Naive thymus-derived CD4-positive, alpha-beta T cell (primary cell): Measurements from ENCODE around the gene LGMN. TPM values are rescaled to one million over a fixed set of nuclear protein-coding genes. Genes with fewer than 3 reads are reported as not detected.
A peak's percentile ranks its signal among the peaks of the same experiment; 100 is the strongest.

Experiments
- ATAC-seq: fragments of 150-1000 bp; cut with Tn5 transposase; 2 replicates; pipeline ENCODE4 v1.10.0; 2021; ENCODE audit warnings: mild to moderate bottlenecking, moderate library complexity
- CTCF ChIA-PET: fragments of 350-600 bp; sonication (Branson Sonifier 250); formaldehyde crosslinking; loops from one replicate; lab custom pipeline; 2021; ENCODE audit warnings: antibody characterized with exemption; lab: Charles Lee
- POLR2A ChIA-PET: fragments of 350-600 bp; sonication (Branson Sonifier 250); formaldehyde crosslinking; loops from one replicate; lab custom pipeline; 2021; ENCODE audit warnings: antibody characterized with exemption, inconsistent platforms; lab: Charles Lee
- DNase-seq, 9 donors: peaks; one replicate each; pipeline versions ENCODE4 v3.0.0 to v3.0.0-alpha.2; 2020 to 2022; ENCODE audit warnings: mixed read lengths in 1 of 9
- H3K27ac ChIP-seq: one replicate; pipeline ENCODE4 v1.7.0; 2013; ENCODE audit warnings: mild to moderate bottlenecking, low read depth, low read length, moderate library complexity
- H3K27me3 ChIP-seq, 2 donors: one replicate each; pipeline ENCODE4 v1.7.0; 2013; ENCODE audit warnings: low read length in 2 of 2, mild to moderate bottlenecking in 2 of 2, moderate library complexity in 2 of 2; ENCODE audit not compliant: control insufficient read depth in 2 of 2, insufficient read depth in 2 of 2
- H3K36me3 ChIP-seq, 3 experiments: 1 replicate in 2 of 3; 2 replicates in 1 of 3; pipeline ENCODE4 v1.7.0; 2013; ENCODE audit warnings: low read length in 3 of 3, mild to moderate bottlenecking in 3 of 3, moderate library complexity in 1 of 3; ENCODE audit not compliant: insufficient read depth in 3 of 3, control insufficient read depth in 2 of 3
- H3K4me1 ChIP-seq, 2 donors: one replicate each; pipeline ENCODE4 v1.7.0; 2013; ENCODE audit warnings: low read length in 2 of 2, mild to moderate bottlenecking in 2 of 2, moderate library complexity in 1 of 2; ENCODE audit not compliant: control insufficient read depth in 2 of 2, insufficient read depth in 2 of 2
- H3K4me3 ChIP-seq: 2 replicates; pipeline ENCODE4 v1.7.0; 2013; ENCODE audit warnings: mild to moderate bottlenecking, low read length
- H3K9me3 ChIP-seq, 3 experiments: 1 replicate in 2 of 3; 2 replicates in 1 of 3; pipeline ENCODE4 v1.7.0; 2013; ENCODE audit warnings: low read length in 3 of 3; ENCODE audit not compliant: control insufficient read depth in 2 of 3
- H3K27ac Mint-ChIP-seq, 9 donors: one replicate each; pipeline ENCODE4 v1.8.0; 2020 to 2022; ENCODE audit warnings: mixed read lengths in 9 of 9, mild to moderate bottlenecking in 8 of 9, moderate library complexity in 5 of 9, inconsistent platforms in 2 of 9
- H3K27me3 Mint-ChIP-seq, 5 donors: one replicate each; pipeline ENCODE4 v1.8.0; 2021 to 2022; ENCODE audit warnings: mixed read lengths in 5 of 5, mild to moderate bottlenecking in 1 of 5
- H3K36me3 Mint-ChIP-seq, 5 donors: one replicate each; pipeline ENCODE4 v1.8.0; 2020 to 2022; ENCODE audit warnings: mixed read lengths in 5 of 5, mild to moderate bottlenecking in 3 of 5, inconsistent platforms in 1 of 5
- H3K4me1 Mint-ChIP-seq, 7 donors: one replicate each; pipeline ENCODE4 v1.8.0; 2020 to 2022; ENCODE audit warnings: mixed read lengths in 7 of 7, mild to moderate bottlenecking in 3 of 7, inconsistent platforms in 1 of 7
- H3K4me3 Mint-ChIP-seq, 10 donors: one replicate each; pipeline ENCODE4 v1.8.0; 2020 to 2022; ENCODE audit warnings: mild to moderate bottlenecking in 10 of 10, mixed read lengths in 10 of 10, moderate library complexity in 6 of 10, inconsistent platforms in 2 of 10
- H3K9me3 Mint-ChIP-seq, 11 donors: one replicate each; pipeline ENCODE4 v1.8.0; 2020 to 2022; ENCODE audit warnings: mixed read lengths in 11 of 11, mild to moderate bottlenecking in 4 of 11, inconsistent platforms in 1 of 11, moderate library complexity in 1 of 11
- intact Hi-C, 2 donors: fragments of 100-400 bp; cut with micrococcal nuclease; formaldehyde crosslinking; loops; one replicate each; pipeline ENCODE4 v1.15.1; 2023
- polyA plus RNA-seq, 2 donors: library from polyadenylated mRNA; unstranded; fragments of 300-500 nt; fragmentation: Illumina TruSeq; gene quantifications; one replicate each; pipeline ENCODE4 v1.2.3, GENCODE V29; 2021
- total RNA-seq, 6 experiments: library from RNA in 5 of 6; stranded (reverse) in 5 of 6; gene quantifications; 1 replicate in 5 of 6; 2 replicates in 1 of 6; pipeline ENCODE4 v1.2.3 and lab custom pipeline; 2021 to 2026

The LGMN gene
- total and polyA plus RNA-seq, 7 experiments from 2014 or later = 8.7 to 28.7 (median 25.2) TPM

- Histone ChIP-seq H3K4me3 (no peak overlapping the region), H3K9me3 (no peaks in the 10 kb centered on the region), H3K27ac (no peak overlapping the region), H3K4me1 (peaks cover 0 to 15% of the 10 kb centered on the region in 2 donors), H3K27me3 (no peaks in the 10 kb centered on the region), H3K36me3 (peaks cover 0 to 15% (median 0%) of the 10 kb centered on the region in 3 experiments)
- ATAC-seq (no peak), DNase-seq (no peak)
- Mint-ChIP-seq H3K27me3 (peaks cover 0 to 38% (median 0%) of the 10 kb centered on the region in 5 donors), H3K27ac (no peak overlapping the region), H3K4me3 (no peak overlapping the region), H3K36me3 (peaks cover 3 to 30% (median 21%) of the 10 kb centered on the region in 5 donors), H3K9me3 (peaks cover 0 to 7% (median 0%) of the 10 kb centered on the region in 11 donors), H3K4me1 (peaks cover 14 to 29% (median 21%) of the 10 kb centered on the region in 7 donors)
- intact Hi-C loops = no loop called here
- ChIA-PET CTCF (no interaction called here), POLR2A (interaction anchor here (1.2 kb wide), 1 partner anchor 14 kb away, joined by 3 read pairs; the partner anchor contains the start of gene LGMN)
Observed at GRCh38 chr14:92734618-92735017, 13.8 kb downstream of the LGMN start.

- peaks cover 0 to 29% (median 21%) of the 10 kb centered on the region in 5 donors for H3K36me3 Mint-ChIP-seq
- H3K27ac Mint-ChIP-seq = peak overlapping the region in 1 of 9 donors; percentile 28
- ChIA-PET POLR2A (interaction anchor here (0.7 kb wide), 1 partner anchor 64 kb away, joined by 7 read pairs; no protein-coding TSS in a partner anchor), CTCF (interaction anchor here (0.8 kb wide), 1 partner anchor 51 kb away, joined by 3 read pairs; no protein-coding TSS in a partner anchor)
- ATAC-seq = no peak
- Histone ChIP-seq H3K27ac (no peak overlapping the region), H3K36me3 (peaks cover 0 to 15% (median 0%) of the 10 kb centered on the region in 3 experiments), H3K9me3 (no peaks in the 10 kb centered on the region), H3K4me3 (no peak overlapping the region), H3K4me1 (peaks cover 0 to 15% of the 10 kb centered on the region in 2 donors), H3K27me3 (no peaks in the 10 kb centered on the region)
- H3K4me3 Mint-ChIP-seq = no peak overlapping the region
- intact Hi-C loops = no loop called here
- no peak for DNase-seq
- peaks cover 0 to 43% (median 0%) of the 10 kb centered on the region in 5 donors for H3K27me3 Mint-ChIP-seq
- peaks cover 14 to 32% (median 20%) of the 10 kb centered on the region in 7 donors for H3K4me1 Mint-ChIP-seq
- peaks cover 0 to 7% (median 0%) of the 10 kb centered on the region in 11 donors for H3K9me3 Mint-ChIP-seq
Observed at GRCh38 chr14:92733007-92733406, 15.4 kb downstream of the LGMN start.

GRCh38 chr14:92731622-92732115 is 16.8 kb downstream of the LGMN start:
- Mint-ChIP-seq H3K4me1 (peaks cover 2 to 26% (median 8%) of the 10 kb centered on the region in 7 donors), H3K27me3 (peaks cover 0 to 43% (median 0%) of the 10 kb centered on the region in 5 donors), H3K36me3 (peaks cover 3 to 38% (median 32%) of the 10 kb centered on the region in 5 donors), H3K27ac (no peak overlapping the region), H3K9me3 (peaks cover 0 to 9% (median 0%) of the 10 kb centered on the region in 11 donors), H3K4me3 (no peak overlapping the region)
- H3K9me3 ChIP-seq = no peaks in the 10 kb centered on the region
- no peak overlapping the region for H3K4me3 ChIP-seq
- peaks cover 0 to 2% of the 10 kb centered on the region in 2 donors for H3K4me1 ChIP-seq
- H3K36me3 ChIP-seq = peaks cover 0 to 15% (median 0%) of the 10 kb centered on the region in 3 experiments
- POLR2A ChIA-PET = no interaction called here
- ATAC-seq (no peak), DNase-seq (no peak)
- intact Hi-C loops = no loop called here
- no peaks in the 10 kb centered on the region for H3K27me3 ChIP-seq
- no peak overlapping the region for H3K27ac ChIP-seq
- CTCF ChIA-PET = no interaction called here

GRCh38 chr14:92729634-92730358 is 18.6 kb downstream of the LGMN start:
- Histone ChIP-seq H3K4me3 (no peak overlapping the region), H3K27ac (no peak overlapping the region), H3K9me3 (no peaks in the 10 kb centered on the region), H3K27me3 (no peaks in the 10 kb centered on the region), H3K36me3 (peaks cover 0 to 15% (median 0%) of the 10 kb centered on the region in 3 experiments), H3K4me1 (no peaks in the 10 kb centered on the region)
- Mint-ChIP-seq H3K36me3 (peaks cover 5 to 45% (median 38%) of the 10 kb centered on the region in 5 donors), H3K9me3 (peaks cover 0 to 9% (median 0%) of the 10 kb centered on the region in 11 donors), H3K4me1 (peaks cover 0 to 31% (median 0%) of the 10 kb centered on the region in 7 donors), H3K27ac (peak overlapping the region in 1 of 9 donors; percentile 30), H3K27me3 (peaks cover 0 to 36% (median 0%) of the 10 kb centered on the region in 5 donors), H3K4me3 (no peak overlapping the region)
- no peak for DNase-seq
- POLR2A ChIA-PET = no interaction called here
- intact Hi-C loops = no loop called here
- CTCF ChIA-PET = interaction anchor here (1.0 kb wide), 1 partner anchor 17 kb away, joined by 7 read pairs; no protein-coding TSS in a partner anchor
- no peak for ATAC-seq

GRCh38 chr14:92728759-92729364 is 19.6 kb downstream of the LGMN start:
- H3K9me3 Mint-ChIP-seq = peaks cover 0 to 9% (median 0%) of the 10 kb centered on the region in 11 donors
- H3K4me3 Mint-ChIP-seq = no peak overlapping the region
- Histone ChIP-seq H3K27me3 (no peaks in the 10 kb centered on the region), H3K27ac (no peak overlapping the region), H3K4me3 (no peak overlapping the region), H3K4me1 (no peaks in the 10 kb centered on the region), H3K9me3 (no peaks in the 10 kb centered on the region), H3K36me3 (peaks cover 0 to 15% (median 0%) of the 10 kb centered on the region in 3 experiments)
- peaks cover 0 to 31% (median 0%) of the 10 kb centered on the region in 7 donors for H3K4me1 Mint-ChIP-seq
- H3K27me3 Mint-ChIP-seq = peaks cover 0 to 40% (median 0%) of the 10 kb centered on the region in 5 donors
- DNase-seq (no peak), ATAC-seq (peak; percentile 39)
- POLR2A ChIA-PET = no interaction called here
- H3K27ac Mint-ChIP-seq = peak overlapping the region in 1 of 9 donors; percentile 79
- H3K36me3 Mint-ChIP-seq = peaks cover 10 to 53% (median 38%) of the 10 kb centered on the region in 5 donors
- CTCF ChIA-PET = no interaction called here
- intact Hi-C loops = no loop called here

- no peak overlapping the region for H3K4me3 ChIP-seq
- CTCF ChIA-PET = interaction anchor here (1.0 kb wide), 1 partner anchor 9 kb away, joined by 4 read pairs; no protein-coding TSS in a partner anchor
- peaks cover 0 to 37% (median 0%) of the 10 kb centered on the region in 5 donors for H3K27me3 Mint-ChIP-seq
- DNase-seq = no peak
- peaks cover 8 to 46% (median 32%) of the 10 kb centered on the region in 5 donors for H3K36me3 Mint-ChIP-seq
- no peaks in the 10 kb centered on the region for H3K4me1 ChIP-seq
- H3K9me3 ChIP-seq = no peaks in the 10 kb centered on the region
- peak overlapping the region in 1 of 9 donors; percentile 51 for H3K27ac Mint-ChIP-seq
- no peak overlapping the region for H3K27ac ChIP-seq
- peaks cover 0 to 9% (median 0%) of the 10 kb centered on the region in 11 donors for H3K9me3 Mint-ChIP-seq
- H3K36me3 ChIP-seq = peaks cover 0 to 11% (median 0%) of the 10 kb centered on the region in 3 experiments
- H3K4me3 Mint-ChIP-seq = no peak overlapping the region
- H3K4me1 Mint-ChIP-seq = peaks cover 0 to 31% (median 0%) of the 10 kb centered on the region in 7 donors
- intact Hi-C loops = no loop called here
- POLR2A ChIA-PET = no interaction called here
- H3K27me3 ChIP-seq = no peaks in the 10 kb centered on the region
- no peak for ATAC-seq
Observed at GRCh38 chr14:92726933-92727262, 21.5 kb downstream of the LGMN start.
